NOMO-1 (cell line): ENCODE results near the gene ATN1.

Source experiments
- DNase-seq, 2 experiments: peaks; one replicate each; lab custom pipeline; 2025; ENCODE audit not compliant: unreplicated experiment in 2 of 2; lab: John Stamatoyannopoulos, UW

ATN1 gene

DNA sequence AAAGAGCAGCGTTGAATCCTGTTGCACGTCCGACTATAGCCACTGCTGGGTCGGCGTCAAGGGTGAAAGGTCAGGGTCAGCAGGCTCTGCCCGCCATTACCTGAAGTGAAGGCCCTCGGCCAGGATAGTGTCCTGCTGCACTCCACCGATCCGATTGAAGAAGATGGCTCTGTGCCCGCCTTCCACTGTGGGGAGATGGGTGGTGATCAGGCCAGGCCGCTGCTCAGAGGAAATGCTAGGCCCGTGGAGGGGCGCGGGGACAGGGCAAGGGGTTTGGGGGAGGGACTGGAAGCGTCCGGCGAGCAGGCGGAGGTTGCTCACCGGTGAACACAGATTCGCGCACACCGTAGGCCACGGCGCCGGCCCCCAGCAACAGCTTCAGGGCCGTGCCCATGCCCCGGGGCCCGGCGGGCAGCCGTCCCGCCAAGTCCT, 42.4 kb downstream of the ATN1 start:
- DNase-seq, result no peak

DNA sequence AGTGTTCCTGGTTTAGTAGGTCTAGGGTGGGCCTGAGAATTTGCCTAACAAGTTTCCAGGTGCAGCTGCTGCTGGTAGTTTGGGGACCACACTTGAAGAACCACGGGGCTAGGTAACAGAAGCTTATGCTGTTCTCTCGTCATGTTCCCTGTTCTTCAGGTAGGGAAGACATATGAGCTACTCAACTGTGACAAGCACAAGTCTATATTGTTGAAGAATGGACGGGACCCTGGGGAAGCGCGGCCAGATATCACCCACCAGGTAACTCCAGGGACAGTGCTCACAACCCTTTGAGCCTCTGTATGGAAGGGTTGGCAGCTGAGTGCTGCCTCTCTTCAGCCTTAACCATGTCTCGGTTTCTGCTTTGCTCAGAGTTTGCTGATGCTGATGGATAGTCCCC, 46.4 kb downstream of the ATN1 start:
- DNase-seq, result no peak

DNA sequence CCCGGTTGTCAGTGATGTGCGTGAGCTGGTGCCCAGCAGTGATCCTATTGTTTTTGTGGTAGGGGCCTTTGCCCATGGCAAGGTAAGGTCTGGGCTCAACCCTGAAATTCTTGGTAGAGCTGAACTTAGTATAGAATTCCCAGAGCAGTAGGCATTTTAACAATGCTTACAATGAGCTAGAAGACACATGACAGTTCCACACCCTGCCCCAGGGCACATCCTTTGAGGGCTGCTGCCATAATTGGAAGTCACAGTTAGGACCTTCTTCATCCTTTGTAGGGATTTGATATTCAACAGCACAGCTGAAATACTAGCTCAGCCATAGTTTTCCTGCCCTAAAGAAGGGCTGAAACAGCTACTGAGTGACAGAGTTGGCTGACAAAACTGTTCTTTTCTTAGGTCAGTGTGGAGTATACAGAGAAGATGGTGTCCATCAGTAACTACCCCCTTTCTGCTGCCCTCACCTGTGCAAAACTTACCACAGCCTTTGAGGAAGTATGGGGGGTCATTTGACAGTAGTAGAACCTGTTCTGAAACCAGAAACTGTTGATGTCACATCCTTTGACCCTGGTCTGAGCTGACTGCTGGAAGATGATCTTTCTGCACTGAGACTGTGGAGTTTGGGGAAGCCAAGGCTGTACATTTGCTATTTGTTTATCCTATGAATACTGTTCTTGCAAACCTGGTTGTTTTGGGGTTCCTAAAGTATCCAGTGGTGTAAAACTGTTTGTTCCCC, 47.7 kb downstream of the ATN1 start:
- DNase-seq, result no peak

DNA sequence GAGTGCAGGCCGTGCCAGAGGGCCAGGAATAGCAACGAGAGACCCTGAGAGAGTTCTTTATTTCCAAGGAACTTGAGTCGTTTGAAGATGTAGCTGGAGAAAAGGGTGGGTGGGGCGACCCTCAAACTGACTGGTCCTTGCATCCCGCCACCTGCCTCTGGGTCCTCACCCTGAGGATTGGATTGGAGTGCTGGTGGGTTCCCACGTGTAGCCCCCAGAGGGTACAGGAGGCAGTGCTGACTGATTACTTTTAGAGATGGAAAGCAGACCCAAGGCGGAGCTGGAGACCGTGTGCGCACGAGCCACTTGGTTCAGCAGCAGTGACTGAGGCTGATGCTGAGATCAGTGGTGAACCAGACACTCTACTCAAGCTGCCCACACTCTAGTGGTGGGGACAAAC, 49.9 kb downstream of the ATN1 start:
- DNase-seq, result no peak

DNA sequence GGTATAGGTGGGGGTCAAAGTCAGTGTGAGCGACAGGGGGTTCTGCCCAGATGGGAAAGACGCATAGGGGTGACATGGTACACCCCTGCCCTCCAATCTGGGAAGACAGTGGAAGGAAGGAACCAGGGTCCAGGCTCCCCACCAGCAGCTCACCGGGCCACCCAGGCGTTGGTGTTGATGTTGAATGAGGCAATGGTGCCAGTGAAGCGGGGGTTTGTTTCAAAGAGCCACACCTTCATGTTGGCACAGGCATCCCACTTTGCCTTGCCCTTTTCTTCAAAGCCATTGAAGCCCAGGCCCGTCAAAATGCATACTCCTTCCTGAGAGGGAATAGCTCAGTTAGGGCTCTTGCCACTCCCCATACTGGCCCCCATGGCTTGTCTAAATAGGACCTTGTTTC, 50.4 kb downstream of the ATN1 start:
- no peak for DNase-seq

DNA sequence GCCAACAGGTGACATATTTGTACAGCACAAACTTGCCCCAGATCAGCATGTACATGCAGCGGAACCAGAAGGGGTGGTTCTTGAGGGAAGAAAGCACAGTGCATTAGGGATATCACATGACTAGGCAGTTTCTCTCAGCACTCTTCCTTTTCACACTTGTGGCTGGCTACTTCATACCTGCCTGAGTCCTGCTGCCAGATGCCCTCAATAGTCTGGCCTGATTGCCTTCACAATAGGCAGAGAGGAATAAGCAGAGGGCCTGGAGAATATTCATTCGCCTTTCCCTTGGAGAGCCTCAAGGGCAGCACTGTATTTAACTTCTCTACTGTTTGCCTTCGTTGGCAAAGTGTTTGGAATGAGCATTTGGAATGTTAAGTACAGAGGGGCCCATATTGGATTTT, 50.9 kb downstream of the ATN1 start:
- no peak for DNase-seq

DNA sequence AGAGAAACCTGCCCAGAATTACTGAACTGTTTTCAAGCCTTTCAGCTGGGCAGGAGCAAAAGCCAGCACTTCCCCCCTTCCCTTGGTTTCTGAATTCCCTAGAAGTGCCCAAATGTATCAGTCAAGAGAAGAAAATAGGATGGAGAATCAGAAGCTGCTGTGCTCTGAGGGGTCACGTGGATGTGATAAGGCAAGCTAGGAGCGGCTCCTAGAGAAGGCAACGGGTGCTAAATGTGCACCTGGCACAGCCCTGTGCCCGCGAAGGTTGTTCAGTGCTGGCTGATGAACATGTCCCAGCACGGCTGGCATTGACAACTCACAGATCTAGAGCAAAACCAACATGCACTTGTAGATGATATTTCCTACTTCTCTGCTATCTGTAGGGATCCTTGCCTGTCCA, 51.3 kb downstream of the ATN1 start:
- no peak for DNase-seq

DNA sequence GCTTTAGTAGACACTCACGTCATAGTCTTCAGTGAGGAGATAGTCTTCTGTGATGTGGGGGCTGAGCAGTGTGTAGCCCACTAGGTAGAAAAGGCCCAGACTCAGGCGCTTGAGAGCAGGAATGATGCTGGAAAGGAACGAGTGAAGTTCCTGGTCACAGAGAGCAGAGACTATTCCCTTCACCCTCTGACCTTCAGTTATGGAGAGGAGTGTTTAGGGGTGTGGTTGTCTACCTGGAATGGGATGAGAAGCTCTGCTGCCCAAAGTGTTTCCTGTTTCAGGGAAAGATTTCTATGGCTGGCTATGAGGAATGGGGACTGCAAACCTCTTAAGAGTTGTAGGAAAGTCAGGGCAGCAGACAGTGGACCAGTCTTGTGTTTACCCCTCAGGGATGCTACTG, 51.7 kb downstream of the ATN1 start:
- no peak for DNase-seq

DNA sequence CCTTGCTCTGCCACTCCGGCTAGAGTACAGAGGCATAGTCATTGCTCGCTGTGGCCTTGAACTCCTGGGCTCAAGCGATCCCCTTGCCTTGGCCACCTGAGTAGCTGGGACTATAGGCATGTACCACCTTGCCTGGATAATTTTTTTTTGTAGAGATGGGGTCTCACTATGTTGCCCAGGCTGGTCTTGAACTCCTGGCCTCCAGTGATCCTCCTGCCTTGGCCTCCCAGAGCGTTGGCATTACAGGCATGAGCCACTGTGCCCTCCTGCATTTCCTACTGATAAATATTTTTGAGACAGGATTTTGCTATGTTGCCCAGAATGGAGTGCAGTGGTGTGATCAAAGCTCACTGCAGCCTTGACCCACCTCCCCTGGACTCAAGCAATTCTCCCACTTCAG, 52.3 kb downstream of the ATN1 start:
- DNase-seq, result no peak

DNA sequence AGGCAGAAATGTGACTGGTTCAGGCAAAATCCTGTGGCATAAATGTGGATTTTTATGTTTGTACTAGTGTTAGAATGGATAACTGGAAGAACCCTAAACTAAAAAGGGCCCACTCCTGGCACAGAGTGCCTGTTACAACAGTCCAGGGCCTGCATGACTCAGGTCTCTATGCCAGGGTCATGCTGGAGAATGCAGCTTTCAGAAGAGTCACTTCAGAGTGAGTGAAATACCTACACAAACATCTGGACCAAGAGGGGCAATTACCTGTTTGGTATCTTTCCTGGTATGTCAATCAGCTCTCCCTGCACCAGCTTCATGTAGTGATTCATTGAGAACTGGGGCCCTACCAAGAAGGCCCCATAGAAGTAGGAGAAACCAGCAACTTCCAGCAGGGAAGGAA, 53.0 kb downstream of the ATN1 start:
- DNase-seq, result no peak

DNA sequence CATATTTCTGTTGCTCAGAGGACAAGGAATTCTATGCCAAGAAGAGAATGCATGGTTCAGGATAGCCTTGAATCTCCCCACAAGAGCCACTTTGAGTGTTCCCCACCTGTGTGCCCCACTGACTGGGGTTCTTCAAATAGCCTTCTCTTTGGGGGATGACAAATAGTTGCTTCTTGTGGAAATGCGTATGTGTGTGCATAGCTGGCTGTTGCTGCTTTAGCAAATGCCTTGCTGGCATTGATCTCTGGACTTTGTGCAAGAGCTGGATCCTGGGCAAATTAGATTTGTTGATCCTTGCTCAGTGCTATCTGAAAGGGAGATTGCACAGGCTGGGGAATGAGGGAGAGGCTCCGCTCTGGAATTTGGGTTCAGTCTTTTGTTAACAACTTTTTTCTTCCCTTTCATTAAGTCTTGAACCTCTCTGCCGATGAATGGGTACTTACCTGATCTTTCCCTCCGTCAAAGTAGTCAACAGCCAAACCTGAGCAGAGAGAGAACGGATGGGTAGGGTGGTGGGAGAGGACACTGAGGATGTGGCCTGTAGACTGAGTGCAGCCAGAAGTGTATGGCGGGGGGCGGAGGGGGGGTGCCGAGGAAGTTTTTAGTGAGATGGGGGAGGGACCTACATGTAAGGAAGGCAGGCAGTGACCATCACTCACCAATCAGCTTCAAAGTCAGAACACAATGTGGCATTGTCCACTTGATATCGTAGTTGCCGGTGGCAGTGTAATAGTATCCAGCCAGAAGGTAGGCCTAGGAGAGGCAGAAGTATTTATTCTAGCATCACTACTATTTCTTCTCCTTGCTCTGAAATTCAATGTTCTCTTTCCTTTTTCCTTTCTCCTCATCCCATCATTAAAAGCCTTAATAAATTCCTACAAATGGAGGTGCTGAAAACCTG, 53.6 kb downstream of the ATN1 start:
- DNase-seq, result no peak

DNA sequence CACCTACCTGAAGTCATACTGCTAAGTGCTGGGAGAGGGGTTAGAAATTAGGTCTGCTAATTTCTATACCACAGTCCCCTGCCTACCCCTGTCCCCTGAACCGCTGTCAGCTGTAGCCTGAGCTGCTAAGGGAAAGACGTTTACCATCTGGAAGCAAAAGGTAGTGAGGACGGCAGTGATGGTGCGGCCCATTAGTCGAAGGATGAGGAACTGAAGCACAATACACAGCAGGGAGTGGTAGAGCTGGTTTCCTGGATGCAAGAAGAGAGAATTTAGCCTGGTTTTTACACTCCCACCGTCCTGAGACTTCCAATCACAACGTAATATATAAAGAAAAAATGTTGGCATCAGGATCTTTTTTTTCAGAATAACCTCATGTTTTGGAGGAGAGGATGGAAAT, 54.8 kb downstream of the ATN1 start:
- no peak for DNase-seq

DNA sequence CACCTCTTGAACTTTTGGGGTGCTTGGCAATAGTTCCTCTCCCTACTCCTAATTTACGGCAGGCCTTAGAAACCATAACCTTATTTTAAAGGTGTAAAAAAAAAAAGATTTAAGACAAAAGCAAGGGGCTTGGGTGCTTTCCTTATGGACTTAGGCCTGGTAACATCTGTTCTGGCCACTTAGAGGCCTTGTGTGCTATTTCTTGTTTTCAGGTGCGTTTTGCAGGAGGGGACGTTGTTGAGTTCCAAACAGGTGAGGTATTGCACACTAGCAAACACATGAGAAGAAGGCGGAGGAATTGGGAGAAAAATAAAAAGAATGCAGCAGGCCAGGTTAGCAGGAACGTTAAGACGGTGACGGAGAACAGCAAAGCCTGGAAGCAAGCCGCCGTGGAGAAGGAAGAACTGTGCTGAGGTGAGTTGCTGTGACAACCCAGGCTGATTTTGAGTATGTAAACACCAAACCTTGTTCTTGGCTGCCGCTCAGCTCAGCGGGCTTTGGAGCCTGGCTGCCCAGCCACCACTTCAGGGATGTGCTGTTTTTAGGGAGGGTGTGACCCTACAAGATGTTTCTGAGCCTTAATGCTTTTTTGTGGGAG, 60.3 kb downstream of the ATN1 start:
- no peak for DNase-seq
